ENCODE data around the gene KRTAP13-1. TPM values are rescaled to one million over a fixed set of nuclear protein-coding genes. Genes with fewer than 3 reads are reported as not detected.

Gene KRTAP13-1
- total and polyA plus RNA-seq, 2 of the 8 experiments (the other 6 are each of a cell fraction or from before 2014, with no cell fraction given) = not detected

DNA sequence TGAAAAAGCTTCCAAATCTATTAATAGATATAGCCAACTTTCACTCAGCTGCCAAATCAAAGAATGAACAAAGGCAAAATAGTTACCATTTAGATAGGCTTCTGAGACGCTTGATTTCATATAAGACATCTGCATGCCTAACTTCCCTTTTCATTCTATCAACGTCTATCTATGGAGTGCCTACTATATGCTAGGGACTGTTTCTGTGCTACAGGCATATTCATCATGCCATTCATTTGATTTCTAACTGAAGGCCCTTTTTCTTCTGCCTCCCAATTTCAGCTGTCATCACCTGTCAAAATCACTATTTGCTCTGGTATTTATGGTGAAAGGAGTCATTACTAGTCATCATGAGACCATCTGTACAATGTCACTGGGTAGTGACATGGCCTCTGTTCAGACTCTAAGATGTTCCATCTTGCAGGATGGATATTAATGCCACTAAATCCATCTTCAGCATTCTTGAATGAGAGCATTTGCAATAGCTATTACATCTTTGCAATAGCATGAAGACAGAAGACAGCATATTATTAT lies 4.3 kb upstream of the KRTAP13-1 start:
- no peak overlapping the region for H3K4me2 ChIP-seq (ENCODE audit: insufficient read depth in 1 of 2, low read depth in 2 of 2, low read length in 2 of 2)
- H3K18ac ChIP-seq (ENCODE audit: extremely low read depth, low read length) = no peak overlapping the region
- no peaks in the 10 kb centered on the region for H4K20me1 ChIP-seq (replicated peaks in 1 of 2; ENCODE audit: control insufficient read depth in 1 of 2, insufficient read depth in 2 of 2, low read length in 2 of 2)
- H2BK5ac ChIP-seq (ENCODE audit: low read depth, low read length) = no peak overlapping the region
- no peak overlapping the region for H4K91ac ChIP-seq (replicated peaks; ENCODE audit: insufficient read length, low read length)
- H3K27me3 ChIP-seq (replicated peaks in 1 of 4; ENCODE audit: control insufficient read depth in 3 of 4, extremely low read depth in 1 of 4, insufficient read depth in 3 of 4, low read length in 3 of 4) = no peaks in the 10 kb centered on the region
- no peaks in the 10 kb centered on the region; a peak in 1 of 4 replicates for H3K9me3 ChIP-seq (ENCODE audit: insufficient read depth in 2 of 2, low read depth in 1 of 2, low read length in 1 of 2)
- no peak overlapping the region for H2BK12ac ChIP-seq (ENCODE audit: low read depth, low read length)
- 92% methylated on average over 2 of the region's 2 CpGs; no CpG with 5 or more reads in 1 of the 2 experiments for WGBS, 2 experiments (ENCODE audit: extremely low coverage in 1 of 2, insufficient coverage in 1 of 2, insufficient read length in 1 of 2, insufficient replicate concordance in 2 of 2, low coverage in 1 of 2, low lambda C conversion rate in 2 of 2, missing lambda C conversion rate in 1 of 2)
- no peak overlapping the region for H3K27ac ChIP-seq (ENCODE audit: low read depth, low read length)
- no peaks in the 10 kb centered on the region for H3K79me1 ChIP-seq (ENCODE audit: low read depth, low read length)
- no peak overlapping the region for H4K8ac ChIP-seq (ENCODE audit: extremely low read depth, insufficient read depth, low read length)
- no peaks in the 10 kb centered on the region for H3K79me2 ChIP-seq (ENCODE audit: control insufficient read depth in 1 of 2, insufficient read depth in 2 of 2, low read length in 2 of 2)
- H3K56ac ChIP-seq (replicated peaks; ENCODE audit: insufficient read length, low read depth, low read length) = no peak overlapping the region
- H2AK5ac ChIP-seq (ENCODE audit: low read depth, low read length) = no peak overlapping the region
- no peak for DNase-seq (ENCODE audit: low read depth in 1 of 2, low spot score in 2 of 2)
- no peak for TF ChIP-seq KDM1A (IDR thresholded peaks at IDR 0.05; ENCODE audit: borderline replicate concordance, low read length)
- TF ChIP-seq RAD21 (IDR thresholded peaks at IDR 0.05 in 1 of 2, conservative IDR thresholded peaks at IDR 0.05 in 1 of 2; ENCODE audit: low read depth in 2 of 2, low read length in 2 of 2) = no peak
- no peak for TF ChIP-seq JUND (IDR thresholded peaks at IDR 0.05; ENCODE audit: low read length)
- TF ChIP-seq TAF1 (IDR thresholded peaks at IDR 0.05; ENCODE audit: low read depth, low read length) = no peak
- TF ChIP-seq SP1 (IDR thresholded peaks at IDR 0.05; ENCODE audit: low read depth, low read length) = no peak
- TF ChIP-seq EP300 (IDR thresholded peaks at IDR 0.05; ENCODE audit: borderline replicate concordance in 1 of 2, low read depth in 2 of 2, low read length in 2 of 2) = no peak
- TF ChIP-seq FOSL1 (IDR thresholded peaks at IDR 0.05; ENCODE audit: insufficient read depth, low read depth, low read length) = no peak
- ChIA-PET CTCF (ENCODE audit: partially characterized antibody) (interaction anchor here (0.8 to 1.1 kb wide), 4 partner anchors 12 to 123 kb away, joined by 3 read pairs; no protein-coding TSS in a partner anchor), POLR2A (ENCODE audit: partially characterized antibody) (no interaction called here)
- no peak overlapping the region for H2BK120ac ChIP-seq (replicated peaks; ENCODE audit: low read depth, low read length)
- FAIRE-seq = no peak
- H3K9ac ChIP-seq (replicated peaks in 1 of 4; ENCODE audit: extremely low read depth in 1 of 4, low read depth in 3 of 4, low read length in 3 of 4) = no peak overlapping the region
- no peak overlapping the region for H4K5ac ChIP-seq (ENCODE audit: insufficient read length, low read depth, low read length)
- no peak overlapping the region for H3K4me3 ChIP-seq (ENCODE audit: extremely low read depth in 1 of 4, insufficient read depth in 2 of 4, low read depth in 3 of 4, low read length in 4 of 4)
- no peaks in the 10 kb centered on the region for H3K36me3 ChIP-seq (ENCODE audit: control insufficient read depth in 2 of 4, insufficient read depth in 4 of 4, low read length in 3 of 4)
- no peaks in the 10 kb centered on the region for H3K4me1 ChIP-seq (replicated peaks in 1 of 4; ENCODE audit: control insufficient read depth in 3 of 4, insufficient read depth in 4 of 4, low read length in 3 of 4)
- no peak overlapping the region for H3K14ac ChIP-seq (ENCODE audit: insufficient read length)
- H3K23me2 ChIP-seq (ENCODE audit: low read depth, low read length) = no peaks in the 10 kb centered on the region
- H2AFZ ChIP-seq (ENCODE audit: low read length) = no peak overlapping the region
- no peak overlapping the region for H2BK15ac ChIP-seq (ENCODE audit: low read length)
- H3K4ac ChIP-seq (replicated peaks; ENCODE audit: insufficient read length, low read depth, low read length) = no peak overlapping the region
- H3K23ac ChIP-seq (ENCODE audit: insufficient read length) = no peak overlapping the region
- no peak overlapping the region for H2BK20ac ChIP-seq (ENCODE audit: low read length)
